SK-N-SH treated with all-trans-retinoic acid at 6 μM for 48 hours (cell line): ENCODE data around the gene UBE3C.
"Not testable (repeated sequence)": the region's sequence is repeated elsewhere in the genome, so short reads cannot be mapped to it uniquely, and the experiment has no call there.

Experiments
- ATAC-seq: fragments of 200-7000 bp; cut with Tn5 transposase; 3 replicates; pipeline ENCODE4 v1.9.1; 2020; ENCODE audit warnings: mild to moderate bottlenecking, moderate library complexity
- ARNTL ChIP-seq: fragments of 450-650 bp; formaldehyde crosslinking; IDR thresholded peaks from 2 replicates; pipeline ENCODE4 v1.5.0; 2020; ENCODE audit warnings: low read depth, mild to moderate bottlenecking, moderate library complexity, borderline replicate concordance
- CSDC2 ChIP-seq: fragments of 250-450 bp; sonication (Bioruptor Pico); IDR thresholded peaks from 2 replicates; pipeline ENCODE4 v1.5.0; 2020; ENCODE audit warnings: mild to moderate bottlenecking, moderate library complexity
- ESRRG ChIP-seq: fragments of 250-450 bp; sonication (Bioruptor Pico); IDR thresholded peaks from 2 replicates; pipeline ENCODE4 v1.6.1; 2021; ENCODE audit warnings: mild to moderate bottlenecking
- GLIS3 ChIP-seq: fragments of 250-450 bp; sonication (Bioruptor Pico); IDR thresholded peaks from 2 replicates; pipeline ENCODE4 v1.5.0; 2020; ENCODE audit warnings: mild to moderate bottlenecking, moderate library complexity
- ISL1 ChIP-seq: fragments of 250-450 bp; sonication (Bioruptor Pico); IDR thresholded peaks from 2 replicates; pipeline ENCODE4 v2.1.2; 2022; ENCODE audit warnings: mild to moderate bottlenecking, moderate library complexity
- OSR1 ChIP-seq: fragments of 250-450 bp; sonication (Bioruptor Pico); IDR thresholded peaks from 2 replicates; pipeline ENCODE4 v1.8.0; 2022; ENCODE audit warnings: moderate library complexity, mild to moderate bottlenecking, inconsistent platforms
- RARB ChIP-seq: fragments of 250-450 bp; sonication (Bioruptor Pico); IDR thresholded peaks from 2 replicates; pipeline ENCODE4 v1.8.0; 2021; ENCODE audit warnings: mild to moderate bottlenecking, moderate library complexity
- SNAI2 ChIP-seq: fragments of 250-450 bp; sonication (Bioruptor Pico); IDR thresholded peaks from 2 replicates; pipeline ENCODE4 v1.5.0; 2020; ENCODE audit warnings: mild to moderate bottlenecking, moderate library complexity
- TCF4 ChIP-seq: fragments of 250-450 bp; sonication (Bioruptor Pico); IDR thresholded peaks from 2 replicates; pipeline ENCODE4 v1.8.0; 2021; ENCODE audit warnings: mild to moderate bottlenecking, moderate library complexity, borderline replicate concordance
- ZFP3 ChIP-seq: fragments of 250-450 bp; sonication (Bioruptor Pico); IDR thresholded peaks from 2 replicates; pipeline ENCODE4 v1.5.0; 2020; ENCODE audit warnings: mild to moderate bottlenecking, moderate library complexity
- ZFP30 ChIP-seq: fragments of 450-650 bp; formaldehyde crosslinking; IDR thresholded peaks from 2 replicates; pipeline ENCODE4 v1.5.0; 2022; ENCODE audit warnings: mild to moderate bottlenecking, moderate library complexity
- ZNF70 ChIP-seq: fragments of 450-650 bp; formaldehyde crosslinking; IDR thresholded peaks from 2 replicates; pipeline ENCODE4 v1.5.0; 2020; ENCODE audit warnings: mild to moderate bottlenecking, moderate library complexity
- ZNF8 ChIP-seq: fragments of 450-650 bp; formaldehyde crosslinking; IDR thresholded peaks from 2 replicates; pipeline ENCODE4 v1.5.0; 2020; ENCODE audit warnings: mild to moderate bottlenecking, moderate library complexity
- TF ChIP-seq, protein P1 (sequence below): fragments of 250-450 bp; sonication (Bioruptor Pico); IDR thresholded peaks from 2 replicates; pipeline ENCODE4 v1.5.1; 2020; ENCODE audit warnings: low read depth, mild to moderate bottlenecking, moderate library complexity
- TF ChIP-seq, protein P2 (sequence below): fragments of 250-450 bp; sonication (Bioruptor Pico); IDR thresholded peaks from 2 replicates; pipeline ENCODE4 v1.5.0; 2020; ENCODE audit warnings: mild to moderate bottlenecking, moderate library complexity
- TF ChIP-seq, protein P3 (sequence below): fragments of 250-450 bp; sonication (Bioruptor Pico); IDR thresholded peaks from 2 replicates; pipeline ENCODE4 v1.8.0; 2020; ENCODE audit warnings: mild to moderate bottlenecking, moderate library complexity, borderline replicate concordance
- TF ChIP-seq, protein P4 (sequence below): fragments of 250-450 bp; sonication (Bioruptor Pico); IDR thresholded peaks from 2 replicates; pipeline ENCODE4 v1.8.0; 2021; ENCODE audit warnings: low read depth, mild to moderate bottlenecking, moderate library complexity, borderline replicate concordance

UBE3C gene

DNA sequence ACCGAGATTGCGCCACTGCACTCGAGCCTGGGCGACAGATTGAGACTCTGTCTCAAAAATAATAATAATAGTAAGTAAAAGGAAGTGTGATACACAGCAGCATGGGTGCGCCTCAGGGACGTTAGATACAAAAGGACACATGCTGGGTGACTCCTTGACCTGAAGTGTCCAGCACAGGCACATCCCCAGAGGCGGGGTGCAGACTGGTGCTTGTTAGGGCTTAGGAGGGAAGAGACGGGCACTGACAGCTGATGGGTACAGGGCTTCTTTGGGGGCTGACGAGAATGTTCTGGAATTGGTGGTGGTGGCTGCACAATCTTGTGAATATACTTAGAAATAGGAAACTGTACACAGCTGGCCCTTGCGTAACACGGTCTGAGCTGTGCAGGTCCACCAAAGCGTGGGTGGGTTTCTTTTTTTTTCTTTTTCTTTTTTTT lies 136.3 kb downstream of the UBE3C start (continued):
- no peak for TF ChIP-seq GLIS3 (CRISPR knock-in tag)
- no peak for TF ChIP-seq ZNF8 (CRISPR knock-in tag)
- TF ChIP-seq TCF4 (CRISPR knock-in tag), result no peak
- no peak for TF ChIP-seq OSR1 (CRISPR knock-in tag)
- TF ChIP-seq ARNTL (CRISPR knock-in tag), result no peak
- TF ChIP-seq, protein P1, sequence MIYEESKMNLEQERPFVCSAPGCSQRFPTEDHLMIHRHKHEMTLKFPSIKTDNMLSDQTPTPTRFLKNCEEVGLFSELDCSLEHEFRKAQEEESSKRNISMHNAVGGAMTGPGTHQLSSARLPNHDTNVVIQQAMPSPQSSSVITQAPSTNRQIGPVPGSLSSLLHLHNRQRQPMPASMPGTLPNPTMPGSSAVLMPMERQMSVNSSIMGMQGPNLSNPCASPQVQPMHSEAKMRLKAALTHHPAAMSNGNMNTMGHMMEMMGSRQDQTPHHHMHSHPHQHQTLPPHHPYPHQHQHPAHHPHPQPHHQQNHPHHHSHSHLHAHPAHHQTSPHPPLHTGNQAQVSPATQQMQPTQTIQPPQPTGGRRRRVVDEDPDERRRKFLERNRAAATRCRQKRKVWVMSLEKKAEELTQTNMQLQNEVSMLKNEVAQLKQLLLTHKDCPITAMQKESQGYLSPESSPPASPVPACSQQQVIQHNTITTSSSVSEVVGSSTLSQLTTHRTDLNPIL, result no peak
- TF ChIP-seq ISL1 (CRISPR knock-in tag), result no peak
- TF ChIP-seq RARB (CRISPR knock-in tag), result no peak
- TF ChIP-seq, protein P2, sequence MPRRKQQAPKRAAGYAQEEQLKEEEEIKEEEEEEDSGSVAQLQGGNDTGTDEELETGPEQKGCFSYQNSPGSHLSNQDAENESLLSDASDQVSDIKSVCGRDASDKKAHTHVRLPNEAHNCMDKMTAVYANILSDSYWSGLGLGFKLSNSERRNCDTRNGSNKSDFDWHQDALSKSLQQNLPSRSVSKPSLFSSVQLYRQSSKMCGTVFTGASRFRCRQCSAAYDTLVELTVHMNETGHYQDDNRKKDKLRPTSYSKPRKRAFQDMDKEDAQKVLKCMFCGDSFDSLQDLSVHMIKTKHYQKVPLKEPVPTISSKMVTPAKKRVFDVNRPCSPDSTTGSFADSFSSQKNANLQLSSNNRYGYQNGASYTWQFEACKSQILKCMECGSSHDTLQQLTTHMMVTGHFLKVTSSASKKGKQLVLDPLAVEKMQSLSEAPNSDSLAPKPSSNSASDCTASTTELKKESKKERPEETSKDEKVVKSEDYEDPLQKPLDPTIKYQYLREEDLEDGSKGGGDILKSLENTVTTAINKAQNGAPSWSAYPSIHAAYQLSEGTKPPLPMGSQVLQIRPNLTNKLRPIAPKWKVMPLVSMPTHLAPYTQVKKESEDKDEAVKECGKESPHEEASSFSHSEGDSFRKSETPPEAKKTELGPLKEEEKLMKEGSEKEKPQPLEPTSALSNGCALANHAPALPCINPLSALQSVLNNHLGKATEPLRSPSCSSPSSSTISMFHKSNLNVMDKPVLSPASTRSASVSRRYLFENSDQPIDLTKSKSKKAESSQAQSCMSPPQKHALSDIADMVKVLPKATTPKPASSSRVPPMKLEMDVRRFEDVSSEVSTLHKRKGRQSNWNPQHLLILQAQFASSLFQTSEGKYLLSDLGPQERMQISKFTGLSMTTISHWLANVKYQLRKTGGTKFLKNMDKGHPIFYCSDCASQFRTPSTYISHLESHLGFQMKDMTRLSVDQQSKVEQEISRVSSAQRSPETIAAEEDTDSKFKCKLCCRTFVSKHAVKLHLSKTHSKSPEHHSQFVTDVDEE (CRISPR knock-in tag), result no peak
- TF ChIP-seq ESRRG (CRISPR knock-in tag), result no peak

DNA sequence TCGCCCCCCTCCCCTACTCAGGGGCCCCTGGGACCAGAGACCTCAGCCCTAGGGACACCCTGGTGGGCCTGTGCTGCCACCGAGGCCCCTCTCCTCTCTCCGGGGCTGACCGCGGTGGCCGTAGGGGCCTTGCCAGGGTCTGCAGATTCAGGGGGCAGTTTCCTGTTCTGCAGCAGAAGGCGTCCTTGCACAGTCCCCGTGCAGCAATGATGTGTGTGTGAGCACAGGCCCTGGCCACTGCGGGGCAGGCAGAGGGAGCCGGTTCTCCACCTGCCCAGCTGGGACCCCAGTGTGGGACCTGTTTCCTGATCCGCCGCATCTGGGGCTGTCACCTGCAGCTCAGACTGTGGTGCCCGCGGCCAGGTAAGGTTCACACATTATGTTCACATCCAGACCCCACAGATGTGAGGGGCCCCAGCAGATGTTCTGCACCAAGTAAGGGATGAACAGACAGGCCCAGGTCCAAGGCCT lies 137.4 kb downstream of the UBE3C start:
- TF ChIP-seq GLIS3 (CRISPR knock-in tag) (no peak), OSR1 (CRISPR knock-in tag) (no peak), CSDC2 (CRISPR knock-in tag) (no peak)
- ATAC-seq, result no peak

DNA sequence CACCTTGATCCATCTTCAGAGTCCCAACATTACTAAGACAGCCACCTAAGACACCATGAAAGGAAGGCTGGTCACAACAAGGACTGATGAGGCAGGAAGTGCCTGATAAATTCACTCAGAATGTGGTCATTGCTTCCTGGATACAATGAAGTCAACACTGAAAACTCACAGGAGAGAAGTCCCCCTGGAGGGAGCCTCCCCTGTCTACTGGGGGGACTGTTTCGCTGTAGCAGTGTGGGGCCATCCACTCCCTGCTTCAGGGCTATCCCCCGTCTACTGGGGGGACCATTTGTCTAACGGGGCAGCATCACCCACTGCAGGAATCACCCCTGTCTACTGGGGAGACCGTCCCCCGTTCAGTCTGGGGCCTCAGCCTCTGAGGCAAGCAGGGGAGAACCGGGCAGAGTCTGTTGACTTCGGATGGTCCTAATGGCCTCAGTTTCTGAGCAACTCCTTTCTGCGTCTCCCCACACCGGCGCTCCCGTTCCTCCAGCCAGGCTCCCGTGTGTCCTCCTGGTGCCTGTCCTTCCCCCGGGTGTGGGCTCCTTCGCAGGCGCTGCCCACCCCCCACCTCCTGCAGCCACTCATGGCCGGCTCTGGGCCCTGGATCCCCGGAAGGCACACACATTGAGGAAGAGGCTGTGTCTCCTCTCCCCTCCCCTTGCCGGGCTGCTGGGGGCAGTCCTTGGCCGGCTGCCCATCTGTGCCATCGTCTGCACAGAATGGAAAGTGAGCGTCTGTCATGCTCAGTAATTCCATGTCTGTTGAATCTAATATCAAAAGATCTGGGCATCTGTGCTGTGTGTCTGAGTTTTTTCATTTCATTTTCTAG lies 138.2 kb downstream of the UBE3C start:
- peak; percentile 80 for ATAC-seq
- TF ChIP-seq, protein P3, sequence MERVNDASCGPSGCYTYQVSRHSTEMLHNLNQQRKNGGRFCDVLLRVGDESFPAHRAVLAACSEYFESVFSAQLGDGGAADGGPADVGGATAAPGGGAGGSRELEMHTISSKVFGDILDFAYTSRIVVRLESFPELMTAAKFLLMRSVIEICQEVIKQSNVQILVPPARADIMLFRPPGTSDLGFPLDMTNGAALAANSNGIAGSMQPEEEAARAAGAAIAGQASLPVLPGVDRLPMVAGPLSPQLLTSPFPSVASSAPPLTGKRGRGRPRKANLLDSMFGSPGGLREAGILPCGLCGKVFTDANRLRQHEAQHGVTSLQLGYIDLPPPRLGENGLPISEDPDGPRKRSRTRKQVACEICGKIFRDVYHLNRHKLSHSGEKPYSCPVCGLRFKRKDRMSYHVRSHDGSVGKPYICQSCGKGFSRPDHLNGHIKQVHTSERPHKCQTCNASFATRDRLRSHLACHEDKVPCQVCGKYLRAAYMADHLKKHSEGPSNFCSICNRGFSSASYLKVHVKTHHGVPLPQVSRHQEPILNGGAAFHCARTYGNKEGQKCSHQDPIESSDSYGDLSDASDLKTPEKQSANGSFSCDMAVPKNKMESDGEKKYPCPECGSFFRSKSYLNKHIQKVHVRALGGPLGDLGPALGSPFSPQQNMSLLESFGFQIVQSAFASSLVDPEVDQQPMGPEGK (CRISPR knock-in tag), result peak; percentile 27; the same call in 1 of the 2 replicates
- TF ChIP-seq CSDC2 (CRISPR knock-in tag), result 0 out of 2 replicates have a peak, but pooled peaks have one; percentile 18
- TF ChIP-seq RARB (CRISPR knock-in tag), result no peak
- TF ChIP-seq, protein P4, sequence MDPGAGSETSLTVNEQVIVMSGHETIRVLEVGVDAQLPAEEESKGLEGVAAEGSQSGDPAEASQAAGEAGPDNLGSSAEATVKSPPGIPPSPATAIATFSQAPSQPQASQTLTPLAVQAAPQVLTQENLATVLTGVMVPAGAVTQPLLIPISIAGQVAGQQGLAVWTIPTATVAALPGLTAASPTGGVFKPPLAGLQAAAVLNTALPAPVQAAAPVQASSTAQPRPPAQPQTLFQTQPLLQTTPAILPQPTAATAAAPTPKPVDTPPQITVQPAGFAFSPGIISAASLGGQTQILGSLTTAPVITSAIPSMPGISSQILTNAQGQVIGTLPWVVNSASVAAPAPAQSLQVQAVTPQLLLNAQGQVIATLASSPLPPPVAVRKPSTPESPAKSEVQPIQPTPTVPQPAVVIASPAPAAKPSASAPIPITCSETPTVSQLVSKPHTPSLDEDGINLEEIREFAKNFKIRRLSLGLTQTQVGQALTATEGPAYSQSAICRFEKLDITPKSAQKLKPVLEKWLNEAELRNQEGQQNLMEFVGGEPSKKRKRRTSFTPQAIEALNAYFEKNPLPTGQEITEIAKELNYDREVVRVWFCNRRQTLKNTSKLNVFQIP, result no peak
- no peak for TF ChIP-seq SNAI2 (CRISPR knock-in tag)
- TF ChIP-seq, protein P2 (CRISPR knock-in tag), result peak; percentile 66
- no peak for TF ChIP-seq ZFP30 (CRISPR knock-in tag)
- no peak; the same call in 1 of the 2 replicates for TF ChIP-seq ZNF70
- TF ChIP-seq ISL1 (CRISPR knock-in tag), result peak; percentile 35; the same call in 1 of the 2 replicates
- TF ChIP-seq ZFP3 (CRISPR knock-in tag), result no peak
- no peak for TF ChIP-seq ZNF8 (CRISPR knock-in tag)
- TF ChIP-seq TCF4 (CRISPR knock-in tag), result peak; percentile 90
- TF ChIP-seq, all 23 proteins: peak for 5

DNA sequence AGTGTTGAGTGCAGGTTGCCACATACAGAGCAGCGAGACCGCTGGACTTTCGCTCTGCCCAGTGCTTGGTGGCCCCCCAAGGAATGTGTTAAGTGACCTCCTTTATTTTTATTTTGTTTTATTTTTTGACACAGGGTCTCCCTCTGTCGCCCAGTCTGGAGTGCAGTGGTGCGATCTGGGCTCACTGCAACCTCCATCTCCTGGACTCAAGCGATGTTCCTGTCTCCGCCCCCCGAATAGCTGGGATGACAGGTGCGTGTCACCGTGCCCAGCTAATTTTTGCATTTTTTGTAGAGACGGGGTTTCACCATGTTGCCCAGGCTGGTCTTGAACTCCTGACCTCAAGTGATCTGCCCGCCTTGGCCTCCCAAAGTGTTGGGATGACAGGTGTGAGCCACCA lies 138.8 kb downstream of the UBE3C start:
- ATAC-seq, result not testable (repeated sequence)
